ENCODE measurements around the gene DSTN.

DSTN gene

DNA sequence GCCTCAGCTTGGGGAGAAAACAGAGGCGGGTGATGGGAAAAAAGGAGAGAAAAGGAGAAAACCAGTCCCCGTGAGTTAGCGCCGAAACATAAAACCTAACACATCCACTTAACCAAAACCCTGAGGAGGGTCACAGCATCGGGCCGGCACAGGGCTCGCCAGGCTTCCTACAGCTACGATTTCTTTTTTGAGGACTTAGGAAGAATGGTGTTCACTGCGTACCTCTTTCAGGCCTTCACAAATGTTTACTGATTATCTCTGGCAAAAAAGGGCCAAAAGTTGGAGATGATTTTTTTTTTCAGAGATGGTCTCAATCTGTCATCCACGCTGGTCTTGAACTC, 48.8 kb downstream of the DSTN start:
- no peak for DNase-seq
- Histone ChIP-seq H3K18ac (ENCODE audit: low read length) (no peak overlapping the region), H3K27me3 (ENCODE audit: insufficient read depth, low read length, poor library complexity) (no peaks in the 10 kb centered on the region), H3K79me2 (ENCODE audit: control insufficient read depth, insufficient read depth, low read length) (no peaks in the 10 kb centered on the region), H3K79me1 (ENCODE audit: low read length) (no peaks in the 10 kb centered on the region), H3K36me3 (ENCODE audit: control insufficient read depth, insufficient read depth, low read length) (peaks cover 38% of the 10 kb centered on the region), H4K5ac (ENCODE audit: low read length) (no peak overlapping the region), H4K8ac (ENCODE audit: low read depth, low read length) (no peak overlapping the region), H3K4me2 (ENCODE audit: low read length) (no peak overlapping the region), H3K4me1 (ENCODE audit: control insufficient read depth, low read depth, low read length) (no peaks in the 10 kb centered on the region), H3K23ac (ENCODE audit: low read length) (no peak overlapping the region), H3K56ac (ENCODE audit: low read length) (no peak overlapping the region), H2BK120ac (ENCODE audit: low read depth, low read length) (no peak overlapping the region), H3K27ac (ENCODE audit: low read depth, low read length) (no peak overlapping the region), H2AK5ac (ENCODE audit: low read length) (no peak overlapping the region), H3K4me3 (ENCODE audit: low read length) (no peak overlapping the region), H3K4ac (ENCODE audit: low read depth, low read length) (no peak overlapping the region), H2BK15ac (replicated peaks; ENCODE audit: low read depth) (no peak overlapping the region), H3K9ac (ENCODE audit: low read length) (no peak overlapping the region), H2BK5ac (ENCODE audit: low read length) (no peak overlapping the region)
- no CpG with 5 or more reads among the region's 10 CpGs for WGBS (ENCODE audit: extremely low coverage, insufficient coverage, low lambda C conversion rate)

DNA sequence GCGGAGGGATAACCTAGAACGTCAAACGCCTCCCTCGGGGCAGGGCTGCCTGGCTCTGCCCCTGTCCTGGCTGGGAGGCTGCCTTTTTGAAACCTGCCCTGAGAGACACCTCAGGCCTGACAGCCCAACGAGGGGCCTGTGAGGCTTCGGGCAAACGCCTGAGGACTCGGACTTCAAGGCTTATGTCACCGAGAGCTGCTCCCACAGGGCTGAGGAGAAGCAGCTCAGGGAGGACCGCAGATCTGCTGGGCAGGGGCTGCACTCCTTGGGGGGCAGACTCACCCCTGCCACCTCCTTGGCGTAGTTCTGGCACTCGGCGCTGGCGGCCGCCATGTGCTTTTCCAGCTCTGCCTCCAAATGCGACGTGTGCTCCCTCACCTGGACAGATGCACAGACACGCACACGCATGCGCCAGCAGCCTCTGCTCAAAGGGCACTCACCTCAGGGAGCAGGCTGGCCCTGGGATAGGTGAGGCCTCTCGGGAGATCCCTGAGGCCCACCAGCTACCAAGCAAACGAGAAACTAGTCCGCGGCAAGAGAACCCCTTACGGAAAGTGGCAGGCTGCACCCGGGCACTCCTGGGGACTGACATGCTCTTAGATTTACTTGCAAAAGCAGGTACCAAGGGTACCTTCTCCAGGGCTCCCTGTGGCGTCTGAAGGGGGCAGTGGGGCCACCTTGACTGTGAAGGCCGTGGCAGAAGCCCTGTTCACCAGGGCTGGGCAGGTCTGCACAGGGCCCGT, 49.6 kb downstream of the DSTN start:
- DNase-seq: no peak
- no peak overlapping the region for H2BK15ac ChIP-seq (replicated peaks; ENCODE audit: low read depth)
- H3K27me3 ChIP-seq (ENCODE audit: insufficient read depth, low read length, poor library complexity): no peaks in the 10 kb centered on the region
- H4K5ac ChIP-seq (ENCODE audit: low read length): no peak overlapping the region
- no peak overlapping the region for H3K4me3 ChIP-seq (ENCODE audit: low read length)
- no peak overlapping the region for H3K4me2 ChIP-seq (ENCODE audit: low read length)
- H2BK120ac ChIP-seq (ENCODE audit: low read depth, low read length): no peak overlapping the region
- H3K36me3 ChIP-seq (ENCODE audit: control insufficient read depth, insufficient read depth, low read length): peaks cover 40% of the 10 kb centered on the region
- H3K23ac ChIP-seq (ENCODE audit: low read length): no peak overlapping the region
- no CpG with 5 or more reads among the region's 29 CpGs for WGBS (ENCODE audit: extremely low coverage, insufficient coverage, low lambda C conversion rate)
- no peak overlapping the region for H3K56ac ChIP-seq (ENCODE audit: low read length)
- no peak overlapping the region for H3K4ac ChIP-seq (ENCODE audit: low read depth, low read length)
- H2BK5ac ChIP-seq (ENCODE audit: low read length): no peak overlapping the region
- no peaks in the 10 kb centered on the region for H3K79me1 ChIP-seq (ENCODE audit: low read length)
- H3K18ac ChIP-seq (ENCODE audit: low read length): no peak overlapping the region
- H3K27ac ChIP-seq (ENCODE audit: low read depth, low read length): no peak overlapping the region
- H3K4me1 ChIP-seq (ENCODE audit: control insufficient read depth, low read depth, low read length): no peaks in the 10 kb centered on the region
- H3K79me2 ChIP-seq (ENCODE audit: control insufficient read depth, insufficient read depth, low read length): no peaks in the 10 kb centered on the region
- H3K9ac ChIP-seq (ENCODE audit: low read length): no peak overlapping the region
- H2AK5ac ChIP-seq (ENCODE audit: low read length): no peak overlapping the region
- H4K8ac ChIP-seq (ENCODE audit: low read depth, low read length): no peak overlapping the region

DNA sequence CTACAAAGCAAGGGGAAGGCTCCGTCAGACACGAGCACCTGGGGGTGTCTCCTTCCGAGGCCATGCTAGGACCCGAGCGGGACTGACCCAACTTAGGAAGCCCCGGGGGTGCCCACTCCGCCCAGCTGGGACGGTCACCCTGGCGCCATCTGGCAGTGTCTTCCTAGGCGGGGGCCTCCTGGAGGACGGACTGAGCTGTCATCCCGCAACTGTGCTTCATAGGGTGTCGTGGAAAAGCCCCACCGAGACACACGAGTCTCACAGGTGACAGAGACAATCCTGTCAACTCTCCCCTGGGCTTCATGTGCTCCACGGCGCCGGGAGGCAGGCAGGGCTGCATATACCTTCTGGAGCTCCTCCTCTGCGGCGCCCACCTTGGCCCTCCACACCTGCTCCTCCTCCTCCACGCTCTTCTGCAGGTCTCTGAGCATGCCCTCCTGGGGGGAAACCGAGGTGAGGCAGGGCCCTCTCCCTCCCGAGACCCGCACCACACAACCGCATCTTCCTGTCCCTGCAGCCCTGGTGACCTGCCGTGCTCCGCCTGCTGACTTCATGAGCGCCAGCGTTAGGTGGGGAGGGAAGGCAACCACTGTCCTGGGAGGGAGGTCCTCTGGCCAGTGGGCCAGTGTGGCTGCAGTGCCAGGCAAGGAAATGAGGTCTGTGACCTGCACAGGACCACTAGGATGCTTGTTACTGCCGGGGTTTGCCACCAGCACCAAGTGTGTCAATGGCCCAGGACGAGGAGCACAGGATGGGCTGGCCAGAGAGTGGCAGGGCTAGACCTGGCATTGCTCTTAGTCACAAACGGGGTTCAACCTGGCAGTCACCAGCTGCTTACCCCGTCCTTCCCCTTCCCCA, 50.7 kb downstream of the DSTN start:
- no peaks in the 10 kb centered on the region for H3K79me2 ChIP-seq (ENCODE audit: control insufficient read depth, insufficient read depth, low read length)
- H3K4me2 ChIP-seq (ENCODE audit: low read length): no peak overlapping the region
- no peak overlapping the region for H2BK5ac ChIP-seq (ENCODE audit: low read length)
- H4K8ac ChIP-seq (ENCODE audit: low read depth, low read length): no peak overlapping the region
- no peak overlapping the region for H3K56ac ChIP-seq (ENCODE audit: low read length)
- peaks cover 36% of the 10 kb centered on the region for H3K36me3 ChIP-seq (ENCODE audit: control insufficient read depth, insufficient read depth, low read length)
- H3K4ac ChIP-seq (ENCODE audit: low read depth, low read length): no peak overlapping the region
- H2BK120ac ChIP-seq (ENCODE audit: low read depth, low read length): no peak overlapping the region
- H2BK15ac ChIP-seq (replicated peaks; ENCODE audit: low read depth): no peak overlapping the region
- no peaks in the 10 kb centered on the region for H3K27me3 ChIP-seq (ENCODE audit: insufficient read depth, low read length, poor library complexity)
- no peaks in the 10 kb centered on the region for H3K4me1 ChIP-seq (ENCODE audit: control insufficient read depth, low read depth, low read length)
- no peak overlapping the region for H3K9ac ChIP-seq (ENCODE audit: low read length)
- H3K4me3 ChIP-seq (ENCODE audit: low read length): no peak overlapping the region
- H2AK5ac ChIP-seq (ENCODE audit: low read length): no peak overlapping the region
- DNase-seq: no peak
- WGBS (ENCODE audit: extremely low coverage, insufficient coverage, low lambda C conversion rate): no CpG with 5 or more reads among the region's 33 CpGs
- H3K23ac ChIP-seq (ENCODE audit: low read length): no peak overlapping the region
- no peak overlapping the region for H3K27ac ChIP-seq (ENCODE audit: low read depth, low read length)
- H3K79me1 ChIP-seq (ENCODE audit: low read length): no peaks in the 10 kb centered on the region
- H4K5ac ChIP-seq (ENCODE audit: low read length): no peak overlapping the region
- H3K18ac ChIP-seq (ENCODE audit: low read length): no peak overlapping the region

DNA sequence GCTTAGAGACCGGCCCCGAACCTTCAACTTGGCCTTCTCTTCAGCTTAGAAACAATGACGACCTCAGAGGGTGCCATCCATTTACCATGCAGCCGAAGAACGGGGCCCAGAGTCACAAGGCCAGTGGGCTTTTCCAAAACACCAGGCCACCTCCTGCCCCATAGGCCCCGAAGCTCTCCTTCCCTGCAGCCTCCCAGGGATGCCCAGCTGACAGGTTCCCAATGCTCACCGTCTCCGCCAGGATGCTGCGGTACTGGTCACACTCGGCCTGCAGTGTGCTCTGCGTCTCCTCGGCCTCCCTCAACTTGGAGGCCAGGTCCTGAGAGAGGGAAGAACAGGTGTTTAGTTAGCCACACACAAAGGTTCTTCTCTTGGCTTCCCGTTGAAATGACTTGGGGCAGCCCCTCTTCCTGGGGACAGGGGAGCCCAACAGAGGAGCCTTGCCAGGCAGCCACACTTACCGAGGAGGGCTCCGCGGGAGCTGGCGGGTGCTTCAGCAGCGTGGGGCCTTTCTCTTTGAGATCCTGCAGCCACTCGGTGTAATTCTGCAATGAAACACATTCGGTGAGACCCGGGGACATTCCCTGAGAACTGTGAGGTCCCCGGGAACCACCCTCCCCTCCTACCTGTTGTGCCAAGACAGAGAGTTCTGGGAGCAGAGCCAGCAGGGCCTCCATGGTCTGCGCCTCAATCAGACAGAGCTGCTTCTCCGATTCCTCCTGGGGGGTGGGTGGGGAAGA, 51.5 kb downstream of the DSTN start:
- Histone ChIP-seq H3K79me1 (ENCODE audit: low read length) (peaks cover 1% of the 10 kb centered on the region), H3K4ac (ENCODE audit: low read depth, low read length) (no peak overlapping the region), H2BK120ac (ENCODE audit: low read depth, low read length) (no peak overlapping the region), H2BK5ac (ENCODE audit: low read length) (no peak overlapping the region), H3K27me3 (ENCODE audit: insufficient read depth, low read length, poor library complexity) (no peaks in the 10 kb centered on the region), H2BK15ac (replicated peaks; ENCODE audit: low read depth) (no peak overlapping the region), H3K36me3 (ENCODE audit: control insufficient read depth, insufficient read depth, low read length) (peaks cover 34% of the 10 kb centered on the region), H3K4me1 (ENCODE audit: control insufficient read depth, low read depth, low read length) (no peaks in the 10 kb centered on the region), H3K79me2 (ENCODE audit: control insufficient read depth, insufficient read depth, low read length) (no peaks in the 10 kb centered on the region), H3K9ac (ENCODE audit: low read length) (no peak overlapping the region), H3K23ac (ENCODE audit: low read length) (no peak overlapping the region), H4K8ac (ENCODE audit: low read depth, low read length) (no peak overlapping the region), H2AK5ac (ENCODE audit: low read length) (no peak overlapping the region), H3K4me2 (ENCODE audit: low read length) (no peak overlapping the region), H3K56ac (ENCODE audit: low read length) (no peak overlapping the region), H3K18ac (ENCODE audit: low read length) (no peak overlapping the region), H4K5ac (ENCODE audit: low read length) (no peak overlapping the region), H3K27ac (ENCODE audit: low read depth, low read length) (no peak overlapping the region), H3K4me3 (ENCODE audit: low read length) (no peak overlapping the region)
- no peak for DNase-seq
- WGBS (ENCODE audit: extremely low coverage, insufficient coverage, low lambda C conversion rate): no CpG with 5 or more reads among the region's 24 CpGs

DNA sequence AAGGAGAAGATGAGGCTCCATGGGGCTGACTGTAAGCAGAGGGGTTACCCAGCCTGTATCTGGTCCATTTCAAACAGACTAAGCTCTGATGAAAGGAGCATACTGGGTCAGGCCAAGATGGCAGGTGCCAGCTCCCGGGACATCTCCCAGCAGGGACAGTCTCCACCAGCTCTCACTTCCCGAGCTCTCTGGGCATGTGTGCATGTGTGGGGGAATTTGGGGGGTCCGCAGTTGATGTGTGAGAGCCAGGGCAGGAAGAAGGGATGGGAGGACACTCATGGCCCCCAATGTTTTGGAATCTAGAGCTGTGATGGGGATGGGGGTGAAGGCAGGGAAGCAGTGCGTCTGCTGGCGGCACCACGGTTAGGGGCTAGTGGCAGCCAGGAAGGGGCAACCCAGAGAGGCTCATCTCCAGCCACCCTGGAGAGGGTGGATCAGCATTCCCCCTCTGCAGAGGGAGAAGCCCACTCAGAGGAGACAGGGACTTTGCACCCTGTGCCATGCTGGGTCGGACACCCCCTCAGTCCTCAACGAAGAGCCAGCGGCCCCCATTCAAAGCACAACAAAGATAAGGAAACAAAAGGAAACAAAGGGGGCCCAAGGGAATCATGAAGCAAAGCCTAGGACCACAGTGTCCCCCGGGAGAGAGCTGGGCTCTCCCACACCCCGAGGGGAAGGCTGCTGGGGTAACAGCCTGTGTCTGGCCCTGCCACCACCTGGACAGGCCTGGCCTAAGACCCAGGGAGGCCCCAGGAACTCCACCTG, 52.4 kb downstream of the DSTN start:
- WGBS (ENCODE audit: extremely low coverage, insufficient coverage, low lambda C conversion rate): no CpG with 5 or more reads among the region's 11 CpGs
- Histone ChIP-seq H2BK15ac (replicated peaks; ENCODE audit: low read depth) (no peak overlapping the region), H3K56ac (ENCODE audit: low read length) (no peak overlapping the region), H3K79me2 (ENCODE audit: control insufficient read depth, insufficient read depth, low read length) (no peaks in the 10 kb centered on the region), H2AK5ac (ENCODE audit: low read length) (no peak overlapping the region), H2BK5ac (ENCODE audit: low read length) (no peak overlapping the region), H3K27ac (ENCODE audit: low read depth, low read length) (no peak overlapping the region), H3K4ac (ENCODE audit: low read depth, low read length) (no peak overlapping the region), H3K23ac (ENCODE audit: low read length) (no peak overlapping the region), H3K9ac (ENCODE audit: low read length) (no peak overlapping the region), H4K8ac (ENCODE audit: low read depth, low read length) (no peak overlapping the region), H3K4me2 (ENCODE audit: low read length) (no peak overlapping the region), H3K79me1 (ENCODE audit: low read length) (peaks cover 2% of the 10 kb centered on the region), H3K4me1 (ENCODE audit: control insufficient read depth, low read depth, low read length) (no peaks in the 10 kb centered on the region), H3K36me3 (ENCODE audit: control insufficient read depth, insufficient read depth, low read length) (peaks cover 39% of the 10 kb centered on the region), H4K5ac (ENCODE audit: low read length) (no peak overlapping the region), H2BK120ac (ENCODE audit: low read depth, low read length) (no peak overlapping the region), H3K18ac (ENCODE audit: low read length) (no peak overlapping the region), H3K27me3 (ENCODE audit: insufficient read depth, low read length, poor library complexity) (no peaks in the 10 kb centered on the region), H3K4me3 (ENCODE audit: low read length) (no peak overlapping the region)
- no peak for DNase-seq

Measured in mesendoderm (in vitro differentiated cells).